Gastroesophageal sphincter (tissue), 4 donors: Measurements from ENCODE around the gene MGAT2. TPM values are rescaled to one million over a fixed set of nuclear protein-coding genes. Genes with fewer than 3 reads are reported as not detected.
A peak's percentile ranks its signal among the peaks of the same experiment; 100 is the strongest.
"Not testable (repeated sequence)": the region's sequence is repeated elsewhere in the genome, so short reads cannot be mapped to it uniquely, and the experiment has no call there.

ENCODE experiments used
- ATAC-seq: fragments of 150-250 bp; one replicate; pipeline ENCODE4 v1.9.1; 2016; ENCODE audit warnings: mild to moderate bottlenecking, moderate library complexity
- H3K27ac ChIP-seq, 4 donors: fragments of 200-600 bp; sonication (generic) in 3 of 4; 1 replicate in 3 of 4; 2 replicates in 1 of 4; pipeline ENCODE4 v1.5.1; 2016 to 2019
- H3K27me3 ChIP-seq: fragments of 200-600 bp; sonication (generic); one replicate; pipeline ENCODE4 v1.5.1; 2019
- H3K36me3 ChIP-seq, 2 donors: fragments of 200-600 bp; sonication (generic); one replicate each; pipeline ENCODE4 v1.5.1; 2019; ENCODE audit warnings: control low read depth in 1 of 2
- H3K4me1 ChIP-seq, 3 donors: fragments of 200-600 bp; sonication (generic); 1 replicate in 2 of 3; 2 replicates in 1 of 3; pipeline ENCODE4 v1.5.1; 2016 to 2019; ENCODE audit warnings: control low read depth in 2 of 3
- H3K4me3 ChIP-seq, 2 donors: fragments of 200-600 bp; sonication (generic); one replicate each; pipeline ENCODE4 v1.5.1; 2019; ENCODE audit warnings: mild to moderate bottlenecking in 1 of 2, moderate library complexity in 1 of 2
- H3K9me3 ChIP-seq, 3 donors: fragments of 200-600 bp; sonication (generic); one replicate each; pipeline ENCODE4 v1.5.1; 2017 to 2019; ENCODE audit warnings: control low read depth in 2 of 3
- EP300 ChIP-seq: sonication (generic); formaldehyde crosslinking; IDR thresholded peaks from one replicate; pipeline ENCODE4 v1.6.1; 2017; ENCODE audit warnings: antibody characterized with exemption, mild to moderate bottlenecking
- POLR2A ChIP-seq, 2 donors: fragments of 450-650 bp; IDR thresholded peaks; one replicate each; pipeline ENCODE4 v1.6.1; 2017; ENCODE audit warnings: antibody characterized with exemption in 2 of 2, mild to moderate bottlenecking in 2 of 2, moderate library complexity in 1 of 2
- POLR2AphosphoS5 ChIP-seq: sonication (generic); formaldehyde crosslinking; IDR thresholded peaks from one replicate; pipeline ENCODE4 v1.6.1; 2017; ENCODE audit warnings: antibody characterized with exemption
- WGBS, 2 donors: methylation state at CpG; one replicate each; pipeline ENCODE4 v1.1.5; 2018; ENCODE audit warnings: low coverage in 1 of 2; 5-methylcytosine and 5-hydroxymethylcytosine counted together
- total RNA-seq, 4 donors: library from RNA; depleted of rRNA; stranded (reverse); fragments of >200 nt; gene quantifications; one replicate each; pipeline ENCODE4 v1.1.0, GENCODE V29; 2016
- TF ChIP-seq, protein P1 (sequence below), 4 experiments: fragments of 200-600 bp in 2 of 4; fragments of 450-650 bp in 2 of 4; sonication (generic) in 1 of 4; IDR thresholded peaks; one replicate each; pipeline ENCODE4 v1.5.1; 2017 to 2019; ENCODE audit warnings: antibody characterized with exemption in 4 of 4, mild to moderate bottlenecking in 2 of 4, moderate library complexity in 2 of 4

Gene MGAT2
- total RNA-seq, 4 donors from 2014 or later, result 17.4 to 29.8 (median 23.0) TPM

DNA sequence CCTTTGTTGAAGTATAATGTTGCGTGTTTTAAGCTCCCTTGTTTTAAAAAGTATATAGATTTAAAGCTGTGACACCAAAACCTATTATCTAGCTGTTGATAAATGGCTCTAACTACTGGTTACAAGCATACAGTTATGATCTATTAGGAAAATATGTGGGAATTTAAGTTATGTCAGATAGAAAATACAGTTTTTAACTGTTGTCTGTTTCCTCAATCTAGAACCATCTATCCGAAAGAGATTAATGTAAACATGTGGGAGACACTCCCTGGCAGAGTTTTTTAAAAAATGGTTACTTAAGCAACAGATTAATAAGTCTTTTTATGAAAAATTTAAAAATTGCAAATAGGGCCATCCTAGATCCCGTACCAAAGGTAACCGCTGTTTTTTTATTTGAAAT lies 8.3 kb upstream of the MGAT2 start:
- no peak for ATAC-seq
- H3K4me3 ChIP-seq, result no peak overlapping the region
- no peaks in the 10 kb centered on the region for H3K27me3 ChIP-seq
- no peaks in the 10 kb centered on the region for H3K4me1 ChIP-seq
- TF ChIP-seq POLR2A (IDR thresholded peaks at IDR 0.05) (no peak), EP300 (no peak), POLR2AphosphoS5 (no peak)
- TF ChIP-seq, protein P1, sequence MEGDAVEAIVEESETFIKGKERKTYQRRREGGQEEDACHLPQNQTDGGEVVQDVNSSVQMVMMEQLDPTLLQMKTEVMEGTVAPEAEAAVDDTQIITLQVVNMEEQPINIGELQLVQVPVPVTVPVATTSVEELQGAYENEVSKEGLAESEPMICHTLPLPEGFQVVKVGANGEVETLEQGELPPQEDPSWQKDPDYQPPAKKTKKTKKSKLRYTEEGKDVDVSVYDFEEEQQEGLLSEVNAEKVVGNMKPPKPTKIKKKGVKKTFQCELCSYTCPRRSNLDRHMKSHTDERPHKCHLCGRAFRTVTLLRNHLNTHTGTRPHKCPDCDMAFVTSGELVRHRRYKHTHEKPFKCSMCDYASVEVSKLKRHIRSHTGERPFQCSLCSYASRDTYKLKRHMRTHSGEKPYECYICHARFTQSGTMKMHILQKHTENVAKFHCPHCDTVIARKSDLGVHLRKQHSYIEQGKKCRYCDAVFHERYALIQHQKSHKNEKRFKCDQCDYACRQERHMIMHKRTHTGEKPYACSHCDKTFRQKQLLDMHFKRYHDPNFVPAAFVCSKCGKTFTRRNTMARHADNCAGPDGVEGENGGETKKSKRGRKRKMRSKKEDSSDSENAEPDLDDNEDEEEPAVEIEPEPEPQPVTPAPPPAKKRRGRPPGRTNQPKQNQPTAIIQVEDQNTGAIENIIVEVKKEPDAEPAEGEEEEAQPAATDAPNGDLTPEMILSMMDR (IDR thresholded peaks at IDR 0.05), result no peak
- WGBS, 2 donors, result 86 to 91% methylated on average over 4 of the region's 4 CpGs
- H3K9me3 ChIP-seq, result no peaks in the 10 kb centered on the region
- H3K27ac ChIP-seq, result no peak overlapping the region
- H3K36me3 ChIP-seq, result peaks cover 0 to 34% of the 10 kb centered on the region in 2 donors

DNA sequence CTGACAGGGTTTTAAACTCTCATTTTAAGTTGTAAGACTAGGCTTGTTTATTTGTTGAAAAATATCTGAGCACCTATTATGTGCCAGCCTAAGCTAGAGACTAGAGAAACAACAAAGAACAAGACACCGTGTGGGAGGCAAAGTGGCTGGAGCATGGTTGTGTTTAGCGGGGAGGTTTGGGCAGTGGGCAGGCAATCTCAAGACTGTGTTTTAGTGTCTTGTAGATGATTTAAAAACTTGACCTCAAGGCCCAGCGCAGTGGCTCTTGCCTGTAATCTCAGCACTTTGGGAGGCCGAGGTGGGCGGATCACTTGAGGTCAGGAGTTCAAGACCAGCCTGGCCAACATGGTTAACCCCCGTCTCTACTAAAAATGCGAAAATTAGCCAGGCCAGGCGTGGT lies 7.9 kb upstream of the MGAT2 start:
- 80 to 91% methylated on average over 7 to 8 of the region's 8 CpGs for WGBS, 2 donors
- Histone ChIP-seq H3K4me1 (peaks cover 0 to 2% (median 0%) of the 10 kb centered on the region in 3 donors), H3K36me3 (peaks cover 0 to 34% of the 10 kb centered on the region in 2 donors), H3K27me3 (no peaks in the 10 kb centered on the region), H3K4me3 (no peak overlapping the region), H3K27ac (no peak overlapping the region), H3K9me3 (no peaks in the 10 kb centered on the region)
- TF ChIP-seq, protein P1 (IDR thresholded peaks at IDR 0.05), result no peak
- no peak for TF ChIP-seq POLR2A (IDR thresholded peaks at IDR 0.05)
- TF ChIP-seq EP300, result no peak
- TF ChIP-seq POLR2AphosphoS5, result no peak
- no peak for ATAC-seq

DNA sequence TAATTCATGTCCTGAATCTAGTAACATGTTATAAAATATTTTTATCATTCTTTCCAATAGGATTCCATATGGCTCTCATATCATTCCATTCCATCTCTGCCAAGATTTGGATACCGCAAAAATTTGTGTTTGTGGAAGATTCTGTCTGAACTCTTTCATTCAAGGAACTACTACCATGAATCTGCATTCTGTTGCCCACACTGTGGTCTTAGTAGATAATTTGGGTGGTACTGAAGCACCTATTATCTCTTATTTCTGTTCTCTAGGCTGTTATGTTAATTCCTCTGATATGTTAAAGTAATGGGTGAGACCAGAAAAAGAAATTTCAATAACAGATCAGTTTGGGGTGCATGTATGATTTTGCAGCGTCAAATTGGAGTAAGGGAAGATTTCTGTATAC lies 6.4 kb upstream of the MGAT2 start:
- 88 to 94% methylated on average over 2 of the region's 2 CpGs for WGBS, 2 donors
- H3K4me3 ChIP-seq, result no peak overlapping the region
- H3K36me3 ChIP-seq, result peaks cover 0 to 45% of the 10 kb centered on the region in 2 donors
- peaks cover 0 to 17% (median 3%) of the 10 kb centered on the region in 3 donors for H3K4me1 ChIP-seq
- TF ChIP-seq, protein P1 (IDR thresholded peaks at IDR 0.05), result no peak
- TF ChIP-seq POLR2A (IDR thresholded peaks at IDR 0.05), result no peak
- TF ChIP-seq POLR2AphosphoS5, result no peak
- TF ChIP-seq EP300, result no peak
- no peak overlapping the region for H3K27ac ChIP-seq
- no peak for ATAC-seq
- no peaks in the 10 kb centered on the region for H3K9me3 ChIP-seq
- H3K27me3 ChIP-seq, result no peaks in the 10 kb centered on the region

DNA sequence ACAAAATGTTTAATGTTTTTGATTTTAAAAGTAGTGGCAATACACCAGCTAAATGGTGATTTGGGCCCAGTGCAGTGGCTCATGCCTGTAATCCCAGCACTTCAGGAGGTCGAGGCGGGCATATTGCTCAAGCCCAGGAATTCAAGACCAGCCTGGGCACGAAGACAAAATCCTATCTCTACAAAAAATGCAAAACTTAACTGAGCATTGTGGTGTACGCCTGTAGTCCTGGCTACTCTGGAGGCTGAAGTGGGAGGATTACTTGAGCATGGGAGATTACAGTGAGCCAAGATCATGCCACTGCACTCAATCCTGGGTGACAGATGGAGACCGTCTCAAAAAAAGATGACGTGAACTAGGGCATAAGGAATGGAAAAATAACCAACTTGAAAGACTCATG lies 4.8 kb upstream of the MGAT2 start:
- Histone ChIP-seq H3K4me3 (no peak overlapping the region), H3K4me1 (peaks cover 0 to 24% (median 6%) of the 10 kb centered on the region in 3 donors), H3K27ac (no peak overlapping the region), H3K36me3 (peaks cover 0 to 45% of the 10 kb centered on the region in 2 donors), H3K27me3 (no peaks in the 10 kb centered on the region), H3K9me3 (no peaks in the 10 kb centered on the region)
- WGBS, 2 donors, result 90 to 98% methylated on average over 5 to 6 of the region's 6 CpGs
- TF ChIP-seq POLR2A (IDR thresholded peaks at IDR 0.05), result no peak
- TF ChIP-seq, protein P1 (IDR thresholded peaks at IDR 0.05), result no peak
- TF ChIP-seq POLR2AphosphoS5, result no peak
- no peak for TF ChIP-seq EP300
- ATAC-seq, result no peak

DNA sequence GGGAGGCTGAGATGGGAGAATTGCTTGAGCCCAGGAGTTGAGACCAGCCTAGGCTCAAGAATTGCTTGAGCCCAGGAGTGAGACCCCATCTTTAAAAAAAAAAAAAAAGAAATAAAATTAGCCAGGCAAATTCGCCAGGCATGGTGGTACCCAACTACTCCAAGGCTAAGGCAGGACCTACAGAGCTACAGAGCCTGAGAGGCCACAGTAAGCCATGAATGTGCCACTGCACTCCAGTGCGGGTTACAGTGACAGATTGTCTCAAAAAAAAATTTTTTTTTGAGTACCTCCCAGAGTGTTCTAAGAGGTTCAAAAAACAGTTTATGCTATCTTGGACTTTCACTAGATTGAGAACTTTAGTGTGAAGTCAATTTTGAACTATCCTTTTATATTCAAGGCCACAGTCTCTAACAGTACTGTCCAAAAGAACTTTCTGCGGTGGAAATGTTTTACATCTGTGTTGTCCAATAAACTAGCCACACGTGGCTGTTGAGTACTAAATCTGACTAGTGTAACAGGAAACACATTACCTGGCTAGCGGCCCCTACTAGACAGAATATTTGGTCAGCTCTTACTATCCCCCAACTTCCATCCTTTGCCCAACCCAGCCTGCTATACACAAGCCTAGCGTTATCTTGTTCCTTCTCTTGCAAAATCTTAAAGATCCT lies 2.6 kb upstream of the MGAT2 start:
- Histone ChIP-seq H3K27me3 (no peaks in the 10 kb centered on the region), H3K4me1 (peaks cover 5 to 43% (median 20%) of the 10 kb centered on the region in 3 donors), H3K36me3 (peaks cover 0 to 45% of the 10 kb centered on the region in 2 donors), H3K4me3 (no peak overlapping the region), H3K27ac (no peak overlapping the region), H3K9me3 (no peaks in the 10 kb centered on the region)
- TF ChIP-seq POLR2AphosphoS5 (no peak), POLR2A (IDR thresholded peaks at IDR 0.05) (no peak), EP300 (no peak)
- TF ChIP-seq, protein P1 (IDR thresholded peaks at IDR 0.05), result no peak
- 83 to 93% methylated on average over 5 to 6 of the region's 6 CpGs for WGBS, 2 donors
- ATAC-seq, result no peak

DNA sequence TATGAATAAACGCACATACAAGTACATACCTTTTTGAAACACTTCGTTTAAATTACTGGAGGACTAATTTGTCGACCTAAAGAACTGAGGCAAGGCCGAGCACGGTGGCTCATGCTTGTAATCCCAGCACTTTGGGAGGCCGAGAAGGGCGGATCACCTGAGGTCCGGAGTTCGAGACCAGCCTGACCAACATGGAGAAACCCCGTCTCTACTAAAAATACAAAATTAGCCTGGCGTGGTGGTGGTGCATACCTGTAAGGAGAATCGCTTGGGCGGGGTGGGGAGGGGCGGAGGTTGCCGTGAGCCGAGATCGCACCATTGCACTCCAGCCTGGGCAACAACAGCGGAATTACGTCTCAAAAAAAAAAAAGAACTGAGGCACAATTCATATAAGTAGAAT lies 1.3 kb upstream of the MGAT2 start:
- Histone ChIP-seq H3K4me1 (peaks cover 5 to 56% (median 21%) of the 10 kb centered on the region in 3 donors), H3K27ac (peak overlapping the region in 1 of 4 donors; percentile 92), H3K36me3 (peaks cover 0 to 42% of the 10 kb centered on the region in 2 donors), H3K4me3 (peak overlapping the region; percentile 78 to 86)
- ATAC-seq, H3K27me3 ChIP-seq, H3K9me3 ChIP-seq: not testable (repeated sequence)
- WGBS, 2 donors, result 58 to 62% methylated on average over 8 to 18 of the region's 19 CpGs
